Endodermal cell (in vitro differentiated cells): ENCODE data around the gene LRBA. TPM values are rescaled to one million over a fixed set of nuclear protein-coding genes. Genes with fewer than 3 reads are reported as not detected.

Source experiments
- DNase-seq: peaks from one replicate; pipeline ENCODE4 v3.0.0-alpha.2; 2017
- H3K27ac ChIP-seq: 2 replicates; pipeline ENCODE4 v1.5.1; 2013; ENCODE audit warnings: mild to moderate bottlenecking, low read depth, low read length, moderate library complexity
- H3K27me3 ChIP-seq: 2 replicates; pipeline ENCODE4 v1.6.1; 2013; ENCODE audit warnings: mild to moderate bottlenecking, low read length, moderate library complexity; ENCODE audit not compliant: insufficient read depth, control insufficient read depth, poor library complexity, severe bottlenecking
- H3K36me3 ChIP-seq: 2 replicates; pipeline ENCODE4 v1.7.0; 2013; ENCODE audit warnings: mild to moderate bottlenecking, low read length, moderate library complexity; ENCODE audit not compliant: control insufficient read depth, insufficient read depth
- H3K4me1 ChIP-seq: one replicate; pipeline ENCODE4 v1.7.0; 2013; ENCODE audit warnings: low read length; ENCODE audit not compliant: control insufficient read depth, insufficient read depth
- H3K4me3 ChIP-seq: 2 replicates; pipeline ENCODE4 v1.5.1; 2013; ENCODE audit warnings: mild to moderate bottlenecking, low read length, moderate library complexity
- H3K9ac ChIP-seq: 2 replicates; pipeline ENCODE4 v1.6.1; 2013; ENCODE audit warnings: mild to moderate bottlenecking, low read length, moderate library complexity; ENCODE audit not compliant: poor library complexity, severe bottlenecking; ENCODE audit errors: extremely low read depth
- H3K9me3 ChIP-seq: 2 replicates; pipeline ENCODE4 v1.6.1; 2013; ENCODE audit warnings: mild to moderate bottlenecking, low read length, moderate library complexity; ENCODE audit not compliant: control insufficient read depth
- H3K27ac Mint-ChIP-seq: 2 replicates; pipeline ENCODE4 v1.8.0; 2020; ENCODE audit warnings: mixed read lengths
- H3K27me3 Mint-ChIP-seq: 2 replicates; pipeline ENCODE4 v1.8.0; 2021; ENCODE audit warnings: mild to moderate bottlenecking, mixed read lengths; ENCODE audit not compliant: insufficient read depth
- H3K36me3 Mint-ChIP-seq: 2 replicates; pipeline ENCODE4 v1.8.0; 2020; ENCODE audit warnings: low read depth, mixed read lengths
- H3K4me1 Mint-ChIP-seq: 2 replicates; pipeline ENCODE4 v1.8.0; 2020; ENCODE audit warnings: mixed read lengths
- H3K4me3 Mint-ChIP-seq: 2 replicates; pipeline ENCODE4 v1.8.0; 2020; ENCODE audit warnings: mild to moderate bottlenecking, moderate library complexity, mixed read lengths
- H3K9me3 Mint-ChIP-seq: 2 replicates; pipeline ENCODE4 v1.8.0; 2020; ENCODE audit warnings: mild to moderate bottlenecking, mixed read lengths
- CTCF ChIP-seq: fragments of 200-600 bp; sonication (generic); conservative IDR thresholded peaks from 2 replicates; pipeline ENCODE4 v1.5.0; 2021; ENCODE audit warnings: antibody characterized with exemption, mild to moderate bottlenecking
- WGBS, 2 experiments: methylation state at CpG; one replicate each; pipeline versions ENCODE4 v1.1.5 to v1.1.7; 2013; ENCODE audit warnings: missing lambda C conversion rate in 2 of 2, mixed read lengths in 1 of 2; ENCODE audit not compliant: insufficient coverage in 1 of 2, insufficient read length in 1 of 2; 5-methylcytosine and 5-hydroxymethylcytosine counted together
- total RNA-seq, 2 donors: library from RNA; stranded (reverse); fragmentation: NEBNext Ultra II Directional in 1 of 2; extraction: Animal tissue kit (Norgen Biotek cat#: 25700) in 1 of 2; gene quantifications; 2 replicates in 1 of 2; 3 replicates in 1 of 2; pipeline ENCODE4 v1.2.1, GENCODE V29; 2021

LRBA gene
- total RNA-seq, 2 donors from 2014 or later, result 77.3 to 95.9 TPM

GRCh38 chr4:150573534-150573933 is 441.6 kb downstream of the LRBA start:
- peaks cover 8% of the 10 kb centered on the region for H3K4me1 Mint-ChIP-seq
- H3K27ac ChIP-seq, result no peak overlapping the region
- no peak overlapping the region for H3K9ac ChIP-seq
- no peaks in the 10 kb centered on the region for H3K9me3 Mint-ChIP-seq
- no peak overlapping the region for H3K4me3 ChIP-seq
- peaks cover 5% of the 10 kb centered on the region for H3K27me3 Mint-ChIP-seq
- WGBS, 2 experiments, result 87 to 100% methylated on average over 1 of the region's 1 CpG
- no peak for DNase-seq
- H3K4me3 Mint-ChIP-seq, result no peak overlapping the region
- H3K27ac Mint-ChIP-seq, result no peak overlapping the region
- H3K36me3 ChIP-seq, result no peaks in the 10 kb centered on the region
- no peaks in the 10 kb centered on the region for H3K9me3 ChIP-seq
- no peaks in the 10 kb centered on the region for H3K4me1 ChIP-seq
- TF ChIP-seq CTCF, result no peak
- H3K36me3 Mint-ChIP-seq, result no peaks in the 10 kb centered on the region
- peaks cover 7% of the 10 kb centered on the region for H3K27me3 ChIP-seq

- Histone ChIP-seq H3K4me3 (no peak overlapping the region), H3K27ac (no peak overlapping the region), H3K36me3 (peaks cover under 1% of the 10 kb centered on the region), H3K9ac (no peak overlapping the region), H3K4me1 (no peaks in the 10 kb centered on the region), H3K9me3 (no peaks in the 10 kb centered on the region), H3K27me3 (peaks cover 3% of the 10 kb centered on the region)
- TF ChIP-seq CTCF, result no peak
- 83 to 89% methylated on average over 3 to 5 of the region's 5 CpGs for WGBS, 2 experiments
- no peaks in the 10 kb centered on the region for H3K36me3 Mint-ChIP-seq
- H3K27me3 Mint-ChIP-seq, result peaks cover 2% of the 10 kb centered on the region
- H3K27ac Mint-ChIP-seq, result no peak overlapping the region
- no peak for DNase-seq
- no peak overlapping the region for H3K4me3 Mint-ChIP-seq
- H3K9me3 Mint-ChIP-seq, result no peaks in the 10 kb centered on the region
- H3K4me1 Mint-ChIP-seq, result peaks cover 7% of the 10 kb centered on the region
These were observed 442.2 kb downstream of the LRBA start for GRCh38 chr4:150572704-150573504.

- Histone ChIP-seq H3K27ac (no peak overlapping the region), H3K9ac (no peak overlapping the region), H3K4me1 (no peaks in the 10 kb centered on the region), H3K4me3 (no peak overlapping the region), H3K36me3 (peaks cover 12% of the 10 kb centered on the region), H3K27me3 (no peaks in the 10 kb centered on the region), H3K9me3 (no peaks in the 10 kb centered on the region)
- Mint-ChIP-seq H3K9me3 (no peaks in the 10 kb centered on the region), H3K4me1 (peaks cover 7% of the 10 kb centered on the region), H3K27me3 (no peaks in the 10 kb centered on the region), H3K27ac (no peak overlapping the region), H3K36me3 (no peaks in the 10 kb centered on the region), H3K4me3 (no peak overlapping the region)
- no peak for TF ChIP-seq CTCF
- no peak for DNase-seq
- no CpG with 5 or more reads among the region's 1 CpG for WGBS, 2 experiments
These were observed 444.2 kb downstream of the LRBA start for GRCh38 chr4:150570862-150571261.
